GM21528 (cell line): ENCODE measurements around the gene LRMDA.

Source experiments
- ATAC-seq: cut with Tn5 transposase; IDR thresholded peaks from one replicate; pipeline ENCODE4 v1.9.1; 2021; ENCODE audit warnings: mild to moderate bottlenecking, moderate library complexity; ENCODE audit not compliant: unreplicated experiment, low FRiP score

LRMDA gene

DNA sequence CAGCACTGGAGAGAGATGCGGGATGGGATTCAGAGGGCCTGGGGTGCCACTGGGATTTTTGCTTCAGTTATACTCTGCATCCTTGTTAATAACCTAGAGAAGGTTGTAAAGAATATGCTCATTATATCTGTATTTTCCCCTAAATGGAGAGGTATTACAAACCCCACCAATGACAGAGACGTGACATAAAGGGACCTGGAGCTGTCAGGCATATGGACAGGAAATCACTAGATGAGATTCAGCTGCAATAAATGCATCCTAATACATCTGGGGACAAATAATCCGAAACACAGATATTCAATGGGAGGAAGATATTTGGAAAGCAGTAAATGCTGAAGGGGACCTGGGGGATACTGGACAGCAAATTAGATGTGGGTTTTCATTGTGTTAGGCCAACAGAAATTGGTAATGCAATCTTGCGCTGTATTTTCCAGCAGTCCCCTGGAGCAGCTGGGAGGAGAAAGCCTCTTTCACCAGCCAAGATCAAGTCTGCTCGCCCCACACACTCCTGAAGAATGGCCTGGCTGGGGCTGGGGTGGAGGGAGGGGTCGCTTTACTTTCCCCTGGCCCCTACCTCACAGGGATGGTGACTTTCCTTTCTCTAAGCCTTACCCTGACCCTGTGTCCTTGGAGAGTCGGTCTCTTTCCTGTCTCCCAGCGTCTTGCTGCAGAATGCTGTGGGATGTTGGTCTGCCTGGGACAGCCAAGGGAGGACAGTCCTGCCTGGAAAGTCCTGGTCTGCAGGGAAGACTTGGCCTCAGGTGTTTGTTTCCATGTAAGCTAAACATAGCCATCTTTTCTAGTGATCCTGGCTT, 653.8 kb downstream of the LRMDA start:
- no peak for ATAC-seq

DNA sequence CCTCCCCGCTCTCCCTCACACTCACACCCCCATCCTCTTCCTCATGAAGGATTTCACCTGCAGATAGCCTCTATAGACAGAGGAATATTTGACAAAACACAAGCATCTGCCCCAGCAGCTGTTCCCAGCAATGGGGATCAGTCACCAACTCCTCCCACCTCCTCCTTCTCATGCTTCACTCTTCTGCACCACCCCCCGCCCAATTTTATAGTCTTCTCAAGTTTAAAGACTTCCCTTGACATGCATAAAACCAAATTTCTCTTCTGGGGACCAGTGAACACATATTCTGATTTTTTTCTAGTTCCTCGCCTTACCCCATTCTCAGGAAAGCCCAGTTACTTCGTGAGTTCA, 654.4 kb downstream of the LRMDA start:
- ATAC-seq: no peak

DNA sequence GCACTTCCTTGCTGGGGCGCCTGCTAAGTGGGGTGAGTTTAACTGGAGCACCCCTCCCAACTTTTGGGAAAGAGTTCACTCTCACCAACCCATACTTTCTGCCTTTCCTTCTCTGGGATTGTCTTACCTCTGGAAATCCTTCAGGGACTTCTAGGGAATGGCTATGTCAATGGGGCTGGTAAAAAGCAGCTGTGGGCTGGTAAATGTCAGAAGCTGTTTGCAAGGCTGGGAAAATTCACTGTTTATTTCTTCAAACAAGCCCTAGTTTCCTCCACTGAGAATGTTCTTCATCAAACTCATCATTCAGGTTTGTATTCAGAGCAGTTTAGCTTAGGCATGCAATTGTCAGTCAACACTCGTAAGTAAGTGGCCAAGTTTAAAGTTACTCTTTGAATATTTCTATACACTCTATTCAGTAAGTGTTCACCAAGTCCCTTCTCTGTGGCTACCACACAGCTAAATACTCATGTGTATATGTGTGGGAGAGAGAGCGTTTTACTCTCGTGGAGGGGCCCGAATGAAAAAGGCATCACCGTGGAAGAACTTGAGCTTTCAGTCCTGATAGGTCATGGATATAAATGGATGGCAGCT, 654.8 kb downstream of the LRMDA start:
- no peak for ATAC-seq

DNA sequence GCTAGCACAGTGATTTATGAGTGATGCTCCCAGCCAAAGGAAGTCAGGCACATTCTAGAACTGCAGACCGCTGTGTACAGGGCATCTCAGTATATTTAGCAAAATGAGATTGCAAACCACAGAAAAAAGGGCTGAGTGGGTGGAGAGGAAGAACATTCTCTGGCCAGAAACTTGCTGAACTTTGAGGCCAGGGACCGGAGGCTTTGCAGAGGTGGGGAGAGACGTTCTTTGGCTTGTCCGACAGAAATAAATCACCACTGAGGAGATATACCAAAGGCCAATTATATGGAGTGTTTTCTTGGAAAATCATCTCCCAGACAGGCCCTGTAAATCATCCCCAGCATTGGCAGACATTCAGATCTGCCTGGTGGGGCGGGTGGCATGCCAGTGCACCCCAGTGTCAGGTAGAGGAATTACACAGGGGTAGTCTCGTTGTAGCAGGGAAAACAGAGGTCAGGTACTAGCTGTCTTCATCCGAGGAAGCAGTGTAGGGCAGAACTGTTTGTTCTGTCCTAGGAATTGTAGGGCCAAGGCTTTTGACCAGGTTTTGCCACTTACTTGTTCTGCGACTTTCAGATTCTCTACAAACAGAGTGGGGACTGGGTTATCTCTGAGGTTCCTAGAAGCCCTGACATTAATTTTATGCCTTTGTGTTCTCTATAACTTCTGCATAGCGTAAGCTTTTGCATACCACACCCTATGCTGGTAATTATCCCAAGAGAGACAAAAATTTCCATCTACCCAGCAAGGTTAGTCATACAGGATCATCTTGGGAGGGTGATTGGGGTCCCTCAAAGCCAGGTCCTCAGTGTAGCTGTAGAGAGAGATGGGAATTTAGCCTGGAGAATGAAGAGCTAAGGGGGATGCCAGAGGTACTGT, 655.6 kb downstream of the LRMDA start:
- no peak for ATAC-seq

DNA sequence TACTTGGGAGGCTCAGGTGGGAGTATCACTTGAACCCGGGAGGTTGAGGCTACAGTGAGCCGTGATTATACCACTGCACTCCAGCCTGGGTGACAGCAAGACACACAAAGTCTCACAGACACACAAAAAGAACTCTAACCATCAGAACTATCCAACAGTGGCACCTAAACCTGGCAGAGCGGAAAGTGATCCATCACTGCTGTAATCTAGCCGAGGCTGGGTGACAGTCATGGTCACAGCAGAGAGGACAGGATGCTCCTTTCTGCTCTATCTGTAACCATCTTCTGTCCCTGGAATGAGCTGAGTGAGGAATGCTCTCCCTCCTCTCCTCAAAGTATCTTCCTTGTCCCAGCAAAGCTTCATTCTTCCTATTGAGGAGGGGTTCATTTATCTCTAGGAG, 656.6 kb downstream of the LRMDA start:
- ATAC-seq: no peak

DNA sequence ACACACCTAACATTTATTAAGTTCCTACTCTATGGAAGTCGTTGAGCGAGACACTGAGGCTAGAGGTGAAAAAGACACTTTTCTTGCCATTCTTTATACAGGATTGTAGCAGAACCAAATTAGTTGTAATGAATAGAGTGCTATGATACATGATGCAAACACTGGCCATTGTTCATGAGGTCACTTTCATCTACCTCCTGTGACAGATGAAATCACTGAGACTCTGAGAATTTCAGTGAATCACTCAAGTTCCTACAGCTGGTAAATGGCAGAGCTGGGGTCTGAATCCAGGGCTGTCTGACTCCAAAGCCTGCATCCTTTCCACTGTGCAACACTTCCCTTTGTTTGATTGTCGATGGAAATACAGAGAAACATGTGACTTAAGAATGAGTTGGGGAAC, 657.6 kb downstream of the LRMDA start:
- no peak for ATAC-seq

DNA sequence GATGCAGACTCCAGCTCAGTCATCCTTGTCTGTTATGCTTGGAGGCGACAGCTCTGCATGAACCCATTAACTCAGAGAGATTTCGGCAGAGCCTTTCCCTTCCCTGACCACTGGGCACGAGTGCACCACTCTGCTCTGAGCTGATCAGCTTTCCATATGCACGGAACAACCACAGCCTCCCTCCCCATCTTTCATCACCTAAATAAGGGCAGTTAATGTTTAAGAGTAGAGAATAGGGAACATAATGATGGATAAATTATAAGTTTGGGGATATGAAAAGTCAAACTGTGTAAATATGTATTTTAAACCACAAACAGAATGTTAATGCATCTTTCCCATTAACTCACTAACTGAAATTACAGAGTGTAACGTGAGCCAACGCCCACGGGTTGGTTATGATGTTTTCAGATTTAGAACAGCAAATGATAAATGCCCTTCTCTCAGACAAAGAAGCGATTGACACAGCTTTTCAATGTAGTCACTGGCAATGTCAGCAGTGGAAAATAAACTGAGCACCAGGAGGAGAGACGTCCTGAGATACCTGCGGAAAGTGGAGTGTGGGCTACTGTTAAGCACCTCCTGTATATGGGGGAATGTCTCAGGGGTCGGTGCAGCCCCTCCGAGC, 658.2 kb downstream of the LRMDA start:
- no peak for ATAC-seq

DNA sequence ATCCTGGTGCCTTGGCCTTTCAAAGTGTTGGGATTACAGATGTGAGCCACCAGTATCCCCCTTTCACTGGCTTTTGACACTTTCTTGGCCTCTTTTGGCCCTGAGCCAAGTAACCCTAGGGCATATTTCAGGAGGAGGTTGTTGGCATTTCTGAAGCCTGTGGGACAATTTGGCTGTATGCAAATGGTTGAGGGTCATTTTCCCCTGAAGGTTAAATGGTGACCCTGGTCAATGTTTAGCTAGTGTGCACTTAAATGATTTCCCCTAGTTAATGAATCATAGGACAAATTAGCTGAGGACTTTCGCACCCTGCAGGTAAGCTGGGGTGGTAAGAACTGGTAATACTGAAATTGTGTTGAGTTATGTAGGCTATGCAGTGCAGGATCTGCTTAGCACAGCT, 660.5 kb downstream of the LRMDA start:
- no peak for ATAC-seq

DNA sequence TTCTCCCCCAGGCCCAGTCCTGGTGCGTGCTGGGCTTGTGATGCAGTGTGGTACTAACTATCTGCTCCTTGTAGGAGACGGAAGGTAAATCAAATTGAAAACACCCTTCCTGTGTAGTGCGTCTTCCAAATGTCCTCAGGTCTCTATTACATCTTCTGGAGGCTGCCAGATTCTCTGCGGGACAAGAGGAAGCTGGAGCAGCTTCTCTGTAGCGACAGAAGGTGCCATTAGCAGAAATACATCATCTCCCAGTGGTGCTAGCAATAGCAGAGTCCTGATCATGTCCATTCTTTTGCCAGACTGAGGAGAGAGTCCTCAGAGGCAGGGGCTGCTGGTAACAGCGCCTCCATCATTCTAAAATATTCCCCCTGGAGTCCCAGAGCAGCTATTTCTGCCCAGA, 675.2 kb downstream of the LRMDA start:
- ATAC-seq: no peak

DNA sequence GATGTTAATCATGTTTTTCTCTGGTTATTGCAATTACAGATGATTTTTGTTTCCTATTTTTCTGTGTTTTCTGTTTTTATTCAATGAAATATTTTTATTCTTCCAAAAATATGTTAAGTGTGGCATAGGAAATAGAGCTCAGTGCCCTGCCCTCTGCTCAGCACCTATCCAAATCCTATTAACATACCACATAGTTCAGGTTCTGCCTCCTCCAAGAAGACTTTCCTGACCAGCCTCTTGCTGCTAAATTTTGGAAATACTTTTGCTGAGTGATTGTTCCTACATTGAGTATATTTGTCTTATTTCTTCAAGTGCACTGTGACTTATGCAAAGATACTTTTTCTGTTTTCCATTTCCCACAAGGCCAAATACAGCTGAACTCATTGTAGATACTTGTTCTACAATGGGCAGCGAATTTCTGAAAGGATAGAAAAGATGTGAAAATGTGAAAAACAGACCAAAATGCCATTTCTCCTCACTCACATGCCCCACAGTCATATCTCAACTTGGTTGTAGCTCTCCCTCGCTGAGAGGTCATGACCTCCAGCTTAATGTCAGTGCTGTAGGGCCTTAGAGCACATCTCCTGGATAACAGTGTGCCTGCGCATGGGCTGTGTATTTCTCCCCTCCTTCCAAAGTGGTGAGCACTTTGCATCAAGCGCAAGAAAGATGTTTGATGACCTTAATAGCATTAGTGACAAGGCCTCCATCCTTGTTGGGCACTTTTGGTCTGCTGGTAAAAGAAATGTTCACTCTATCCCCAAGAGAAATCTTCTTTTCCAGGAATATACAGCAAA, 677.3 kb downstream of the LRMDA start:
- no peak for ATAC-seq

DNA sequence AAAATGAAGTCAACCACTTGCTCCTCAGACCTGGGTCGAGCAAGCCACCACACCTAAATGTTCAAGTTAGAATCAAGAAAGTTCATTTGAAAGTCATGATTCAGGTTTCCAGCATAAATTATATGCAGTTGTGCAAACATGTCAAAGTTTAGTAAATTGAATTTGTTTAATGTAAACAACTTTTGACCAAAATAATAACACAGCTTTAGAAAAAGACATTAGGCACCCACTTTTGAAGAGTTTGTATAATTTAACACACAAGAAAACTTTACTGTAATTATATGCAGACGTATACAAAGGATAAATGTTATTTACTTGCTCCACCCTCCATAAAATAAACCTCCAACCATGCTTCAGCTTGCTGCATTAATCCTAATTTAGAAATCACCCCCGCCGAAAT, 680.0 kb downstream of the LRMDA start:
- no peak for ATAC-seq

DNA sequence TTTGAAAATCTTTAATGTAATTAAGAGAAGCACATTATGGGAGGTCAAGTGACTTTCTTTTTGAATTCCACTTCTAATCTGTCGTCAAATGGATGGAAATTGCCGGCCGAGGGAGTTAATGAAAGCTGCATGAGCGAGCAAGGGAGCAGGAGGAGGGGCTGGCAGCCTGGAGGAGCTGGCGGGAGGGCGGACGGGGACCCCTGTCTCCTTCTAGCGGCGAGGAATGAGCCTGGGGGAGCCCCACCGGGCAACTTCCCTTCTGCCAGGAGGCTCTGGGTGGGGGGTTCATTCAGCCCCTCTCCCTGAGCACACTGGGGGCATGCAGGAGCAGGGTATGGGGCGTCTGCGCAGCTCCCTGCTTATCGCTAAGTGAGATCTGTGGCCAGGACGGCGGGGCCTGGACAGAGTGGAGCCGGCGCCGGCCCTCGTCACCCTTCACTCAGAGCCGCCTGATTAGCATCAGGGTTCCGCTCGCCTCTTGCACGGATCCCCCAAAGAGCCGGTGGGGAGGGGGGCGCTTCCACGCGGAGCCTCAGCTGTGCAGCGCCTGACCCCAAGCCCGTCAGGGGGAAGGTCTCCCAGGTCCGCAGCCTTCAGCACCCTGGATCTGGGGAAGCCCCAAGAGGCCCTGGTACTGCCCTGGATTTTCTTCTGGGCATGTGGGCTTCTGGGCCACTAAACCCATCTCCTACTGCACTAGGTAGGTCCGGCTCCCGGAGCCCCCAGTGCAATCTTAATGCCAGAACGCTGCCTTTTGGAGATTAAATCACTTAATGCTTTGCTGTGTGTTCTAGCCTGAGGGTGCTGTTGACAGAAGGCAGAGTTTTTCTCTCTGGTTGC, 680.8 kb downstream of the LRMDA start:
- ATAC-seq: no peak

DNA sequence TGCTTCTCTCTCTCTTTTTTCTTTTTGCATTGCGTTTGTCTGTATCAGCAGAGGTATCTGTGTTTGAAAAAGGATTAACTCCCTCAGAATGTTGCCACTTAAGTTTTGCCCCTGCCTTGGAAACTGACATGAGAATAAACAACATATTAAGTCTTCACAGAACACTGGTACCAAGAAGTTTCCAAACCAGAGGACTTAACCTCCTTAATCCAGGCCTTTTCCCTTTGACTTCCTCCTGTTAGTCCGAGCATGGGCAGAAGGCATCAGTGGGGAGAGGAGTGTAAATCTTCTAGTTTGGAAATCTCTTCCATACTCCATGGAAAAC, 681.4 kb downstream of the LRMDA start:
- ATAC-seq: no peak

DNA sequence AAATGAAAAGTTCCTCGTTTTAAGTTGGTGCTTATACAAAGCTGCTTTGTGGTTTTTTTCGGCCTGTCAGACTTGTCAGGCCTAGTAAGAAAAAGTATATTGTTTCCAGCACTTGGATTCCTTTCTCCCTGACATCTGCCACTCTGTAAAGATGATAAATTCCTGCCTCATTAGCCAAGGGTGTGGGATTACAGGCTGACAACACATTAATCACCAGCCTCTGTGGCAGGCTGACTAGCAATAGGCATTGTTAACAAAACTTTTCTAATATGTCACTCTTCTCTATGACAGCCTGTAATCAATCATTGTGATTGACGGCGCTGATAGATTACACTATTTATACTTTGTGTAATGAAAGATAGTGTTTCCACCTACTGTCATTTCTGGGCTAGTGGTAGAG, 682.5 kb downstream of the LRMDA start:
- no peak for ATAC-seq

DNA sequence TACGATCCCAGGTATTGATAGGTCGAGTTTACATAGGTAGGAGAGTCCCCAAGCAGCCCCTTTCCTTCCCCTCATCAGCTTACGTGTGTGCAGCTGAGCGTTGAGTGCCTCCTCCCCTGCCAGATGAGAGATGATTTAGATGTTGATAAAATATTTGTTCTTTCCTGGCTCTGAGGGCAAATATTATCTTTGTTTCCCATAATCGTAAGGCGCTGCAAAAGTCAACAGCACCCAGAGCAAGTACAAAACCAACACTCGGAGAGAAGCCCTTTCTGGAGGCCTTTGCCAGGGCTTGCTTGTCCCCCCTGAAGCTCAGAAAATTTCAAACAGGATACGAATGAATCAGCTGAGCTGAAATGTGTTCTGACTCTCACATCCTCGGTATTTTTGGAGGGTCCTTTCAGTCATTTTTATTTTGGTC, 683.2 kb downstream of the LRMDA start:
- ATAC-seq: no peak

DNA sequence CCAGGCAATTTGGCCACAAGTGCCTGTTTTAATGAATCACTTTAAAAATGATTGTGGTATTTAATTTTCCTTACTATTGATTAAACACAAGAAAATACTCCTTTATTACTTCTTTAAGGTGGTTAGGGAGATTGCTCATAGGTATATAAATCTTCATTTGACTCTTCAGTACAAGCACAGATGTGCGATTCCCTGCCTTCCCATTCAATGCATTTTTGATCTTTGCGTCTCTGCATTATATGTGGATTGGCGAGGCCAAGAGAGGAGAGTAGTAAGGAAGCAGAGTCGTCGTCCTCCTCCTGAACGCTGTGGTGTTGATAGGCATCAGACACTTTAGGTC, 683.7 kb downstream of the LRMDA start:
- no peak for ATAC-seq

DNA sequence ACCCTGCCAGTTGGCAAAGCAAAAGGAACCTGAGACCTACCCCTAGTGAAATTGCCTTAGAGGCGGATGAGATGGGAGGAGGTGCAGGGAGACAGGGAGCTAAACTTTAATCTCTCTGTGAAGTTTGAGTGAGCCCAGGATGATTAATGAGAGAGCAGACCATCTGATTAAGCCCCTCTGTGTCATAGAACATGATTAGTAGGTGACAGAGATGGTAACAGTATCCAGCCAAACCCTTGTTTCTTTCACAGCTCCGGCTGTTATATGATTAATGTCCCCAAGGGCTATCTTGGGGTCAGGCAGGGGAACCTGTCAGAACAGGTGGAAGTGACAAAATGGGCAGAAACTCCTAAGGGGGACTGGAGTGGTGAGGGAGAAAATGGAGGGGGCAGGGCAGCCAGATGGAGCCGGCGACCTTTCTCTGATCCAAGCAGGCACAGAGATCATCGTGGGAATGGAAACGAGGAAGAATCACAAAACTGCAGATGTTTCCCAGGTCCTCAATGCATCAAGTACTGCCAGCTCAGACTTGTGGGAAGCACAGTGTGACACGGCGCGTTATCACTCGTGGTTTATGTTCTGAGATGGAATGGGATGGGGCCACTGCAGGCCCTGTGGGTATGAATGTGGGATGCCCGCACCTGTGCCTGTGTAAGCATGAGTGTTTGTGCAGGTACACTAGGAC, 684.2 kb downstream of the LRMDA start:
- ATAC-seq: no peak

DNA sequence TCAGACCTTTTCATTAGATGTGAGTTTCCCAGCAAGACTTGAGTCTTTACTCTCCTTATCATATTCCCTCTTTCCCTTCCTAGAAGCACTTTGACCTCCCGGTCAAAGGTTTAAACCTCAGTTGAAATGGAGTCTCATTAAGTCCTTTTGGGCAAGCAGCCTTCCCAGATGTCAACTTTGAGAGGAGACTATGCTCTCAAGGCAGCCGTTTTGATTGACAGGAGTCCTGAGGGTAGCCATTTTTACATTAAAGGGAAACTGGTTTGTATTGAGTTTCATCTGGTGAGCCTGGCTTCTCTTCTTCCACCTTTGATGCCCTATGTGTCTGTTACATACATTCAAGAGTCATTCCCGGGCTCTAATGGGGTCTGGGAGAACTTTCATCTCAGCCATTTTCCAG, 685.1 kb downstream of the LRMDA start:
- ATAC-seq: no peak

DNA sequence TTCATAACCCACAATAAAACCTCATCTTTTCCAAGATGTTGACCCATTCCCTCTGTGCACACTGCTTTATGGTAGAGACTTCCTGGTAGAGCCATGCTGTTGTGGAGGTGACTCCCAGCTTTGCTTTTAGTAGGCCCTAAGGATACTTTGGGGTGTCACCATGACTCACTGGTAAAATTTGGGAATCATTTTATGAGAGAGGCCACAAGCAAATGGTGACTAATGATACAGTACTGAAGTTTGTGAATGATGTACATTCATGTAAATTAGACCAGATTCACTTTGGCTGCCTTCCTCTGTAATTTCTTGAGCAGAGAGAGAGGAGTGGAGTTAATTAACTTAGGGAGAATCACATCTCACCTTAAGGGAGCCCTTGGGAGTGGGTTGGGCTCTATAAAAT, 686.5 kb downstream of the LRMDA start:
- ATAC-seq: no peak
